ENCODE measurements around the gene MAP2K3. TPM values are rescaled to one million over a fixed set of nuclear protein-coding genes. Genes with fewer than 3 reads are reported as not detected.

The MAP2K3 gene
- total and polyA plus RNA-seq, 2 donors (not counting 3 experiments of a cell fraction or from before 2014, with no cell fraction given), result 15.3 to 36.3 TPM

- Histone ChIP-seq H3K4me1 (ENCODE audit: control insufficient read depth, extremely low read depth, insufficient read depth, low read length) (no peaks in the 10 kb centered on the region), H3K4me2 (ENCODE audit: insufficient read depth, low read length) (no peak overlapping the region), H3K9me1 (replicated peaks; ENCODE audit: control insufficient read depth, extremely low read depth, insufficient read depth, low read length) (no peaks in the 10 kb centered on the region), H3K9ac (replicated peaks; ENCODE audit: extremely low read depth, insufficient read depth, low read length) (no peak overlapping the region), H3K4me3 (replicated peaks in 1 of 3; ENCODE audit: insufficient read depth in 1 of 3, low read depth in 1 of 3, low read length in 3 of 3) (no peak overlapping the region), H3K27ac (ENCODE audit: insufficient read depth, low read depth, low read length) (no peak overlapping the region), H3K27me3 (ENCODE audit: control insufficient read depth in 2 of 2, insufficient read depth in 2 of 2, low read length in 2 of 2) (no peaks in the 10 kb centered on the region), H3K79me2 (ENCODE audit: control insufficient read depth, insufficient read depth, low read length) (no peaks in the 10 kb centered on the region), H3K36me3 (ENCODE audit: control insufficient read depth in 2 of 2, extremely low read depth in 1 of 2, insufficient read depth in 2 of 2, low read length in 2 of 2) (no peaks in the 10 kb centered on the region), H2AFZ (ENCODE audit: low read depth, low read length) (no peak overlapping the region), H4K20me1 (replicated peaks; ENCODE audit: control insufficient read depth, extremely low read depth, insufficient read depth, low read length) (no peaks in the 10 kb centered on the region), H3K9me3 (replicated peaks; ENCODE audit: control insufficient read depth, insufficient read depth, low read length) (no peaks in the 10 kb centered on the region)
- intact Hi-C loops (cut with micrococcal nuclease) (no loop called here), dilution Hi-C loops (cut with MboI; ENCODE audit: extremely low pct_ligation_motif_present, low sequenced_read_pairs) (no loop called here)
- ChIA-PET CTCF (no interaction called here), POLR2A (no interaction called here)
- TF ChIP-seq POLR2AphosphoS5 (IDR thresholded peaks at IDR 0.05; ENCODE audit: insufficient read depth, low read depth, low read length), result no peak
- TF ChIP-seq POLR2A (IDR thresholded peaks at IDR 0.05; ENCODE audit: low read depth, low read length), result no peak
- TF ChIP-seq GATA2 (IDR thresholded peaks at IDR 0.05; ENCODE audit: insufficient read depth, insufficient read length, low read depth, low read length), result no peak
- TF ChIP-seq MYC (IDR thresholded peaks at IDR 0.05; ENCODE audit: low read depth, low read length), result no peak
- TF ChIP-seq FOS (IDR thresholded peaks at IDR 0.05; ENCODE audit: borderline replicate concordance, insufficient read depth, low read length), result no peak
- no peak for TF ChIP-seq CTCF (IDR thresholded peaks at IDR 0.05; ENCODE audit: extremely low read depth in 1 of 2, insufficient read depth in 1 of 2, low read depth in 1 of 2, low read length in 2 of 2)
- TF ChIP-seq MAX (IDR thresholded peaks at IDR 0.05; ENCODE audit: insufficient read depth, insufficient read length), result no peak
- no peak for TF ChIP-seq EZH2 (IDR thresholded peaks at IDR 0.05; ENCODE audit: borderline replicate concordance, low read depth, low read length, severe bottlenecking)
- TF ChIP-seq JUN (IDR thresholded peaks at IDR 0.05; ENCODE audit: borderline replicate concordance, insufficient read depth, insufficient read length, low read depth), result no peak
- no TSS peak for BruUV-seq (replicated peaks)
- FAIRE-seq (no peak), DNase-seq (ENCODE audit: low read depth, low spot score) (no peak)
Measured at GRCh38 chr17:21357696-21358656, 73.5 kb downstream of the MAP2K3 start.

Measured in endothelial cell of umbilical vein (primary cell).